ENCODE measurements around the gene EEF1A1. TPM values are rescaled to one million over a fixed set of nuclear protein-coding genes. Genes with fewer than 3 reads are reported as not detected.
A peak's percentile ranks its signal among the peaks of the same experiment; 100 is the strongest.
"Not testable (repeated sequence)": the region's sequence is repeated elsewhere in the genome, so short reads cannot be mapped to it uniquely, and the experiment has no call there.

The EEF1A1 gene
- total RNA-seq (ENCODE audit: low replicate concordance) = 16,505 and 21,603 TPM in 2 replicates

DNA sequence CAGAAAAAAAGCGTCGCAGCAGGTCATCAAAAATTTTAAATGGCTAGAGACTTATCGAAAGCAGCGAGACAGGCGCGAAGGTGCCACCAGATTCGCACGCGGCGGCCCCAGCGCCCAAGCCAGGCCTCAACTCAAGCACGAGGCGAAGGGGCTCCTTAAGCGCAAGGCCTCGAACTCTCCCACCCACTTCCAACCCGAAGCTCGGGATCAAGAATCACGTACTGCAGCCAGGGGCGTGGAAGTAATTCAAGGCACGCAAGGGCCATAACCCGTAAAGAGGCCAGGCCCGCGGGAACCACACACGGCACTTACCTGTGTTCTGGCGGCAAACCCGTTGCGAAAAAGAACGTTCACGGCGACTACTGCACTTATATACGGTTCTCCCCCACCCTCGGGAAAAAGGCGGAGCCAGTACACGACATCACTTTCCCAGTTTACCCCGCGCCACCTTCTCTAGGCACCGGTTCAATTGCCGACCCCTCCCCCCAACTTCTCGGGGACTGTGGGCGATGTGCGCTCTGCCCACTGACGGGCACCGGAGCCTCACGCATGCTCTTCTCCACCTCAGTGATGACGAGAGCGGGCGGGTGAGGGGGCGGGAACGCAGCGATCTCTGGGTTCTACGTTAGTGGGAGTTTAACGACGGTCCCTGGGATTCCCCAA is at the start of gene EEF1A1:
TSS of gene EEF1A1 (minus strand) at position 345 of the 663 bp plus-strand sequence. CDS start 1,006 bp downstream, outside the sequence.
- DNase-seq (ENCODE audit: low read depth) = peak; percentile 100
- H3K4me3 ChIP-seq (ENCODE audit: low read depth, low read length) = peak within 1 kb of the TSS; percentile 97
- TF ChIP-seq CTCF (IDR thresholded peaks at IDR 0.05; ENCODE audit: insufficient read depth, low read length) = no peak

- DNase-seq (ENCODE audit: low read depth) = no peak
- TF ChIP-seq CTCF (IDR thresholded peaks at IDR 0.05; ENCODE audit: insufficient read depth, low read length) = no peak
Measured at GRCh38 chr6:73569121-73569520, 48.3 kb upstream of the EEF1A1 start.

DNA sequence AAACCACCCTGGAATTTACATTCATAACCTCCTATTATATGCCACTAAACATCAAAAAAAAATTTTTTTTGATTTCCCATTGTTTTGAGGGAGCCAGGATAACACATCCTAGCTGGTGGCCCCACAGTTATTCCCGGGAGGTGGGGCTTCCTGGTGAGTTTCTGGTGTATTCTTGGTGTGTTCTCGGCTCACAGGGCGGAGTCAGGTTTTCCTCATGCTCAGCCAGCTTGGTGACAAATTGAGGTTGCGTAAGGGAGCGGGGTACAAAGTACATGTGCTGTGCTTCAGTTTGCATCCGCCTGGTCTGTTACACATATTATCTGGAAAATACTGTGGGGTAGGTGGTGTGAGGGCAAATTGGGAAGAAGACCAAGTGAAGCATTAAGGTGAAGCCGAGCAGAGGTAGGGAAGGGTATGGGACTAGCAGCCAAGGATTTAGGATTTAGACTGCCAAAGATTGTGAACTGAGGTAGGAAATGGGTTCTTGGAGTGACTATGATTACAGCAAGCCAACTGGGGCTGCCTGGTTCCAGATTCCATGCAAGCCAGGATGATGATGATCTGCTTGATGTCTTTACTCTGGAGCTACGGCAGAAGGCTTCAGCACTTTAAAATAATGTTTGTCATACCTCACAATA is 46.2 kb upstream of the EEF1A1 start:
- no peak overlapping the region for H3K4me3 ChIP-seq (ENCODE audit: low read depth, low read length)
- DNase-seq (ENCODE audit: low read depth) = peak; percentile 71
- TF ChIP-seq CTCF (IDR thresholded peaks at IDR 0.05; ENCODE audit: insufficient read depth, low read length) = no peak

More at GRCh38 chr6:73569121-73569520, 48.3 kb upstream of the EEF1A1 start:
- no peak overlapping the region for H3K4me3 ChIP-seq (ENCODE audit: low read depth, low read length)

DNA sequence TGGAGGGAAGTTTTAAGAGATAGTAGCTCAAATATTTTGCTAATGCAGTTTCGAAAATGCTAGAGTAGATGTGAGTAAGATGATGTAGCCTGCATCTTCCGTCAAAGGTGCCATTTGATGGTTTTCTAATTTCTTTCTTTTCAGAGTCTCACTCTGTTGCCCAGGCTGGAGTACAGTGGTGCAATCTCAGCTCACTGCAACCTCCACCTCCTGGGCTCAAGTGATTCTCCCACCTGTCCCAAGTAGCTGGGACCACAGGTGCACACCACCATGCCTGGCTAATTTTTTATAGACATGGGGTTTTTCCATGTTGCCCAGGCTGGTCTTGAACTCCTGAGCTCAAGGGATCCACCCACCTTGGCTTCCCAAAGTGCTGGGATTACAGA is 45.6 kb upstream of the EEF1A1 start:
- DNase-seq (ENCODE audit: low read depth); H3K4me3 ChIP-seq (ENCODE audit: low read depth, low read length): not testable (repeated sequence)

DNA sequence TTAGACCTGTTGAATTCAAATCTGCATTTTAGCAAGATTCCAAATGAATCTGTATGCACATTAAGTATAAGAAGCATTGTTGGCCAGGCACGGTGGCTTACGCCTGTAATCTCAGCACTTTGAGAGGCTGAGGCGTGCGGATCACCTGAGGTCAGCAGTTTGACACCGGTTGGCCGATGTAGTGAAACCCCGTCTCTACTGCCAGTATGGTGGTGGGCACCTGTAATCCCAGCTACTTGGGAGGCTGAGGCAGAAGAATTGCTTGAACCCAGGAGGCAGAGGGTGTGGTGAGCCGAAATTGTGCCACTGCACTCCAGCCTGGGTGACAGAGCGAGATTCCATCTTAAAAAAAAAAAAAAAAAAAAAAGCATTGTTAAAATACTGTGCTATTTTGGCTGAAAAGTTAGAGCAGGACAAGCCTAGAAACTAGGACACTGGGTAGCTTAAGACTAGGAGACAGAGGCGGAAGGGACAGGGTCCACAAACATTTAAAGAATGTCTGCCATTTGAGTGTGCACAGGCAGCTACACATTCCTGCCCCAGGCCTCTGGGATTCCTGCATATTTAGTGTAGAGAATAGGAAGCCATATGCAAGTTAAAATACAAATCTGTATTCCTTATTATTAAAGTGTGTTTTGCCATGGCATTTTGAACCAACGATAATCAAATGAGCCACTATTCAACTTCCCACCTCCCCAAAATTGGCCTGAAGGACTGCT is 45.1 kb upstream of the EEF1A1 start:
- no peak for TF ChIP-seq CTCF (IDR thresholded peaks at IDR 0.05; ENCODE audit: insufficient read depth, low read length)
- no peak overlapping the region for H3K4me3 ChIP-seq (ENCODE audit: low read depth, low read length)
- DNase-seq (ENCODE audit: low read depth) = no peak

DNA sequence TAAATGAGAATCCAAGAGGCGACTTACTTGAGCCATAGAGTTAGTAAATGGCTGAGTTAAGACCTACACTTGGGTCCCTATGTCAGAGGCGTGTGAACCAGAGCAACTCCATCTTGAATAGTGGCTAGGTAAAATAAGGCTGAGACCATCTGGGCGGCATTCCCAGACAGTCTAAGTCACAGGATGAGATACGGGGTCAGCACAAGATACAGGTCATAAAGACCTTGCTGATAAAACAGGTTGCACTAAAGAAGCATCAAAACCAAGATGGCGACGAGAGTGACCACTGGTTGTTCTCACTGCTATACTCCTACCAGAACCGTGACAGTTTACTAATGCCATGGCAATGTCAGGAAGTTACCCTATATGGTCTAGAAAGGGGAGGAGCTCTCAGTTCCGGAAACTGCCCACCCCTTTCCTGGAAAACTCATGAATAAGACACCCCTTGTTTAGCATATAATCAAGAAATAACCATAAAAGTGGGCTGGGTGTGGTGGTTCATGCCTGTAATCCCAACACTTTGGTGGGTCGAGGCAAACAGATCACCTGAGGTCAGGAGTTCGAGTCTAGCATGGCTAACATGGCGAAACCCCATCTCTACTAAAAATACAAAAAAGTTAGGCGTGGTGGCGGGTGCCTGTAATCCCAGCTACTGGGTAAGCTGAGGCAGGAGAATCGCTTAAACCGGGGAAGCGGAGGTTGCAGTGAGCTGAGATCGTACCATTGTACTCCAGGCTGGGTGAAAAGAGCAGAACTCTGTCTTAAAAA is 43.9 kb upstream of the EEF1A1 start:
- DNase-seq (ENCODE audit: low read depth) = no peak
- no peak for TF ChIP-seq CTCF (IDR thresholded peaks at IDR 0.05; ENCODE audit: insufficient read depth, low read length)
- H3K4me3 ChIP-seq (ENCODE audit: low read depth, low read length) = no peak overlapping the region

Data from fibroblast of the aortic adventitia (primary cell).